ENCODE results near the gene FAM107B. TPM values are rescaled to one million over a fixed set of nuclear protein-coding genes. Genes with fewer than 3 reads are reported as not detected.
A peak's percentile ranks its signal among the peaks of the same experiment; 100 is the strongest.

Gene FAM107B
- total RNA-seq, 1 experiment from 2014 or later = 39.9 TPM

GRCh38 chr10:14535457-14536130 is 239.1 kb downstream of the FAM107B start:
- DNase-seq (ENCODE audit: low read depth) = no peak

DNA sequence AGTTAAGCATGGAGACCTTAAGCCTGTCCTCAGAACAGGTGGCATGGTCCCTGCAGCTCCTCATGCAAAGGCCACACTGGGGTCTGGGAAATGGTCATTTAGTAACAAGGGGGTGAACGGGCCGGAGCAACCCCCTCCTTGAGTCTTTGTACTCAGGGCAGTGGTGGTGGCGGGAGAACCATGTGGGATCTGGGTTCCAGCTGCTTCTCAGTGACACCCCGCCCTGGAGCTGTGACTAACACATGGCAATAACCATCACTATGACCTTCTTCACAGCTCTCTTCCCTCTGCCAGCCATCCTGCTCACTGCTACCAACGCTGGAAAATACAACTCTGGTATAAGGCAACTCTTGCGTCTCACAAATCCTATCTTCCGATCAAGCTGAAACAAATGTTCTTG is 240.5 kb downstream of the FAM107B start:
- peak; percentile 33 for DNase-seq (ENCODE audit: low read depth)

DNA sequence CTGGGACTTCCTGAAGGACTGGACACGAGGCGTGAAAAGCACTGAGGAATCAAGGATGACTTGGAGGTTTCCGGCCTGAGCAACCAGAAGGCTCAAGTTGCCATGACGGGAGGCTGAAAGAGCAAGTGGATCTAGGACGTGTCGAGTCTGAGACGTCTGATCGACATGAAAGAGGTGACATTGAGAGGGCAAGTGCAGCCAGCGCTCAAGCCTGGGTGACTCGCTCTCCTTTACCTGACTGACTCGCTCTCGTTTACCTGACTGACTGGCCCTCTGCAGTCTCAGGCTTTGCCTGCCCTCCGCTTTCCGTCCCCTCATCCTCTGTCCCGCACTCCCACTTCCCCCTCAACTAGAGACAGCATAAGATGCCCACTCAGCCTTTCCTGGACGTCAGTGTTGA is 241.4 kb downstream of the FAM107B start:
- DNase-seq (ENCODE audit: low read depth) = no peak

GRCh38 chr10:14532473-14533251 is 242.0 kb downstream of the FAM107B start:
- peak; percentile 93 for DNase-seq (ENCODE audit: low read depth)

- DNase-seq (ENCODE audit: low read depth) = no peak
Observed at GRCh38 chr10:14531974-14532373, 242.7 kb downstream of the FAM107B start.

DNA sequence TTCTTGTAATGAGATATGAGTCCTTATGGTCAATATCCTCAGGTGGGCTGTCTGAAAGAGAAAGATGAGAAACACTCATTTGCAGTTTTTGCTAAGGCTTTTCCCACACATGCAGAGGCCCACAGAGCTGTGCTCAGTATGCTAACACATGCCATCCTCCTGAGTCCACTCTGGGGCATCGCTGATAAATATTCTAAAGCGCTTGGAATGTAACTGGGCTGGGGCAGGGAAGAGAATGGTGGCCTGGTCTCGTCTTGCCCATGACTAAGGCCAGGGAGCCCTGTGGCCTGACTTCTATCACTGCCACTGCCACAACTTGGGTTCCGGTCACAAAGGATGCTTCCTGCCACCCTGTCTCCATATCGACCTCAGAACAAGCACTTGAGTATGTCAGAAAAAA is 244.2 kb downstream of the FAM107B start:
- DNase-seq (ENCODE audit: low read depth) = peak; percentile 13

GRCh38 chr10:14529351-14529750 is 245.3 kb downstream of the FAM107B start:
- DNase-seq (ENCODE audit: low read depth) = no peak

GRCh38 chr10:14528450-14528849 is 246.2 kb downstream of the FAM107B start:
- DNase-seq (ENCODE audit: low read depth) = no peak

DNA sequence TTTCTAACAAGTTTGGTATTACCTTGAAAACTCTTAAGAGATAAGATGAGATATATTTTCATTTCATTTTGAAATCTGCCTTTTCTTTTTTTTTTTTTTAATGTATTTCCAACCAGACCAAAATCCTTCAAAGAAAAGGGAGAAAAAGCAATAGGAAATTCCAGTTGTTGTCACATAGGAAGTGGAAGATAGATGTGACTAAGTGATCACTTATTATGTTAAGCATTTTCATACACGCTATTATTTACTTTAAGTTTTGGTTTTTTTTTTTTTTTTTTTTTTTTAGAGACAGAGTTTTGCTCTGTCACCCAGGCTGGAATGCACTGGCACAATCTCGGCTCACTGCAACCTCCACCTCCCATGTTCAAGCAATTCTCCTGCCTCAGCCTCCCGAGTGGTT is 246.8 kb downstream of the FAM107B start:
- no peak for DNase-seq (ENCODE audit: low read depth)

DNA sequence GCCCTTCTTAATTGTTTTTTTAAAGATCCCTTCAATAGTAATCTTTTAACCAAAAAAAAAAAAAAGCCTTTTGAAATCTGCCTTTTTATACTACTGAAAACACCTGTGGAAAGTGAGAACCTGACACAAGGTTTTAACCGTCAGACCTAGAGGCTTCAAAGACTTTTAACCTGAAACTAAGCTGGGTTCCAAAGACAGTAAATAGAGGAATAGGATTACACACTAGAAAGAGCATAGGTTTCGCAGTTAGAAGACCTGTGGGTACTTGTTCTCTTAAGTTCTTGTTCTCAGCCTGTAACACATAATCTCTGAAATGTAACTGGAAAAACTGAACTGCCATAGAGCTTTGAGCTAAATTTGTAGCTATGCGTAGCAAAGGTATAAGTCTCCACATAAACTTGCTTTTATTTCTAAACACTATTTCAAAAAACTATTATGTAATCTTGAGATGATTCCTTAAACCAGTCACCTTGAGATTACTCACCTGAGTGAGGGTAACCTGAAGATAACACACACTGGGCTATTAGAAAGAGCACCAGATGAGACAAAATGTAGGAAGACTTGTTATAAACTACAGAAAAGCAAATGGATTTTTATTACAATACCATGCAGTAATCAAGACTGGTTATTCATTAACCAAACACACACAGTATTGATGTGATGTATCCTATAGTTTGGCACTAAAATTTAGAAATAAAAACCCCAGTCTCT is 247.4 kb downstream of the FAM107B start:
- DNase-seq (ENCODE audit: low read depth) = no peak

- no peak for DNase-seq (ENCODE audit: low read depth)
Observed at GRCh38 chr10:14526326-14526725, 248.4 kb downstream of the FAM107B start.

DNA sequence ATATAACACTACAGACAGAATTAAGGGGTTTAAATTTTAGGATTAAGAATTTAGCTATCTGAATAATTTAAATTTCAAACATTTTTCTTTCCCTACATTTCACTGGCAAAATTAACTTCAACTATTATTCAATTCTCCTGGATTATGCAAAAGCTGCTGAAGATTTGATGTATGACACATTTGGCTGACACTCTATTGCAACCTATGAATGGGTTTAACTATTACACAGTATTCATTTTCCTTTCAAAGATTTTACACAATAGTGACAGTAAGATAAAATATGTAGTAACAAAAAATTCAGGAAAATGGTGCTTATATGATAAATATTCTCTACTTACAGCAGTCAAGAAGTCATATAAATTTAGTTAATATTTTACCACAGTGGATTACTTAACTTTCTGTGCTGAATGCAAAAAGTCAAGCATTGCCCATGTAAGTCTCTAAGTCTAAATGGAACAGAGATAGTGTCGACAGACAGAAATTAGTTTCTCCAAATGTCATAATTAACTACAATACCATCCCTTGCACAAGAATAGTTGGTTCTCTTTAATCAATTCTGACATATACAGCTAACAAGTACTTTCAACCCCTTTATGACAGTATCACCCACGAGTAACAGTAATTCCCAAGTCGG is 249.9 kb downstream of the FAM107B start:
- DNase-seq (ENCODE audit: low read depth) = no peak

DNA sequence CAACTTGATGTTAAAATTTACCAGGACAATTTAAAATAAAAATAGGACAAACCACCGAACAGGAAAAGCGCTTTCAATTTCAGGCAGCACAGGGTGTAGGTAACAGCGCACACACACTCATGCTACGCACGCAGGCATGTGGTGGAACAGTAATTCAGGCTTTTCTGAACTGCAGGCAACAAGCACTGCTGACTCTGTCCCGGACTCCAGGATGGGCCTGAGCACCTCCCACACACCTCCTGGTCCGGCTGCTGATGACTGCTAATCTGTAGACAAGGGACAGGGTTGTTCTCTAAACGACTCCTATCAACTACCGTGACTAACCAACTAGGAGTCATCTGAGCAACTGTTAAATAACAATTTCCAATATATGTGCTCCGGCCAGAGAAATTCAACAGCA is 251.4 kb downstream of the FAM107B start:
- no peak for DNase-seq (ENCODE audit: low read depth)

DNA sequence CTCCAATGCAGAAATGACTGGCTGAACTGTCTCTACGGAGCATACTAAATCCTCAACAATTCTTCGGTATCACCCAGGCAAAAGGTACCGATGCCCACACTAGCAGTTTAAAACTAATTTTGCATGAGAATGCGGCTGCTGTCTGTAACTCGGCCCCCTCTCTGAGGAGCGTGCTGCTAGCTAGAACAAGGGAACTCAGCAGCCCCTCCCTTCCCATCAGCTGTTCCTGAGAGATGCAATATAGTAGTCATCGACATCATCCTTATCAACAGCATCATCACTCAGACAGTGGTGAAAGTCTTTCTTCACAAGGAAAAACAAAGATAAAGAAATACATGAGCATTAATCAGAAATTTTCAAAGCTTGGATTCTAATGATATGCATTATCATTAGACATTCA is 254.9 kb downstream of the FAM107B start:
- DNase-seq (ENCODE audit: low read depth) = no peak

- no peak for DNase-seq (ENCODE audit: low read depth)
Observed at GRCh38 chr10:14518149-14518548, 256.5 kb downstream of the FAM107B start.

- no peak for DNase-seq (ENCODE audit: low read depth)
Observed at GRCh38 chr10:14513123-14513522, 261.6 kb downstream of the FAM107B start.

DNA sequence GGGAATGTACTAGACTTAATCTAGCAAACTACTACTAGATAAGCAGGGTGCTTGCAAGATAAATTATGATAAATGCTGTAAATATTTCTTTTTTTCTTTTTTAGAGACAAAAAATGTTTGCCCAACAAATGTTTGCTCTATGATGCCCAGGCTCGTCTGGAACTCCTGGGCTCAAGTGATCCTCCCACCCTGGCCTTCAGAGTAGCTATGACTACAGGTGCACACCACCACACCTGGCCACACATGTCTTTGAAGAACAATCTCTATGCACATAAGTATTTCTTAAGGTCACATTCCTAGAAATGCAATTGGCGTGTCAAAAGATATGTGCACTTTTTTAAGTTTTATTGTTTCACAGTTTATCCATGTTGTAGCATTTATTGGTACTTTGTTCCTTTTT is 264.4 kb downstream of the FAM107B start:
- no peak for DNase-seq (ENCODE audit: low read depth)

GRCh38 chr10:14508725-14509124 is 266.0 kb downstream of the FAM107B start:
- DNase-seq (ENCODE audit: low read depth) = no peak

DNA sequence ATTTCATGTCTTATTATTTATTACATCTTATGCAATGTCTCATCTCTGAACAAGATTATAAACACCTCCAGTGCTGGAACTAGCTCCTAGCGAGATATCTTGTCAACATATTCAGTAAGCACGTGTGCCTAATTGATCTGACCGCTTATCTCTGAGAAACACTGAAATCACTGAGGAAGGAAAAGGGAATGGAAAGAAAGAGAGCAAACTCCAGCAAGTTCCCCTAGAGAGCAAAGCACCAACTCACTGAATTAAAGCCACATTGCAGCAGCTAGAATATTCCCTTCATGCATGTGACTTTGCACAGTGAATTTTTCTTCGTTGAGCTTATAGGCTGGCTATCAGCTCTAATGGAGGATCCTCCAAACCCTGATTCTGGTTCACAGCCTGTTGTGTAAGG is 266.9 kb downstream of the FAM107B start:
- no peak for DNase-seq (ENCODE audit: low read depth)

DNA sequence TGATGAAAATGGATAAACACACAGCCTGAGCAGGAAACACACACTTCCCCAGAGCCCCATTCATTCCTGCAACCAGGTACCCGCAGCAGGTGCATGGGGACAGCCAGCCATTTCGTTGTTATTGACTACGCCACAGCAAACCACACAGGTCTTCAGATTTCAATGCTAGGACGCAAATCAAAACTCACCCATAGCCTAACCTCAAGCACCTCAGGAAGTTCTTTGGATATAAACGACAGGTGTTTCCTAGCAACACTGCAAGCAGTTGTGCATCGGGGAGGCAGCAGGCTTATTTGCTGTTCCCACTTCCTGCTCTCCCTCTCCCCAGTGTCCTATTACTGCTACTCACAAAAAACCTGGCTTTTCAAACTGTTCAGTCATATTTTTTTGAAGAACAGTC is 267.5 kb downstream of the FAM107B start:
- no peak for DNase-seq (ENCODE audit: low read depth)

- DNase-seq (ENCODE audit: low read depth) = peak; percentile 30
Observed at GRCh38 chr10:14502431-14502830, 272.3 kb downstream of the FAM107B start.

DNA sequence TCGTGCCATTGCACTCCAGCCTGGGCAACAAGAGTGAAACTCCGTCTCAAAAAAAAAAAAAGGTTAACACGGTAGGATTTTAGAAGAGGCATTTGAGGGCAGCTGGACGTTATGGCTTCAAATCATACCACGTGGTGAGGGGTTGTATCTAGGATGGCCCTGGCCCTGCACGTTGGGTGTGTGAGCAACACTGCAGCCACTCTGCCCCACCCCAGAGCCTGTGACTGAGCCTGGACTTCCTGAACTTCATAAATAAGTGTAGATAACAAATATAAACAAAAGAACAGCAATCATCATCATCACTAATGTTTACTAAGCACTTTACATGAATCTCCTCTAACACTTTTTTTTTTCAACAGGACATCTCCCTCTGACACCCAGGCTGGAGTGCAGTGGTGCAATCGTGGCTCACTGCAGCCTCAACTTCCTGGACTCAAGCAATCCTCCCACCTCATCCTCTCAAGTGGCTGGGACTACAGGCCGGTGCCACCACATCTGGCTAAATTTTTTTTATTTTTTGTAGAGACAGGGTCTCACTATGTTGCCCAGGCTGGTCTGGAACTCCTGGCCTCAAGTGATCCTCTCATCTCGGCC is 274.4 kb downstream of the FAM107B start:
- no peak for DNase-seq (ENCODE audit: low read depth)
